GM12874 (cell line): Measurements from ENCODE around the gene ZBTB8OS.

Experiments used
- CTCF ChIP-seq: IDR thresholded peaks from 2 replicates; pipeline ENCODE4 v1.5.1; 2011; ENCODE audit warnings: low read depth, mild to moderate bottlenecking, control low read depth, low read length, moderate library complexity; ENCODE audit not compliant: insufficient read depth

ZBTB8OS gene

DNA sequence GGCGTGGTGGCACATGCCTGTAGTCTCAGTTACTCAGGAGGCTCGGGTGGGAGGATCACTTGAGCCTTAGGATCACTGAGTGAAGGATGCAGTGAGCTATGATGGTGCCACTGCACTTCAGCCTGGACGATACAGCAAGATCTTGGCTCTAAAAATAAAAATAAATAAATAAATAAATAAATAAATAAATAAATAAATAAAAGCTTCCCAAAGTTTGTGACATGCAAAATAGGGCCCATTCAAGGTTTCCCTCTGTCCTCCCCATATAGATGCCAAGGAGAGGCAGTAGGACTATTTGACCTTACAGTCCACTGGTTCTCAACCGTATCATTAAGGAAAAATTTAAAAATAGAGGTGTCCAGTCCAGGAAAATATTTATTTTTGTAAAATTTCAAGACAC, 41.2 kb downstream of the ZBTB8OS start:
- no peak for TF ChIP-seq CTCF

GRCh38 chr1:32606565-32607371, 43.6 kb downstream of the ZBTB8OS start:
- TF ChIP-seq CTCF: no peak

DNA sequence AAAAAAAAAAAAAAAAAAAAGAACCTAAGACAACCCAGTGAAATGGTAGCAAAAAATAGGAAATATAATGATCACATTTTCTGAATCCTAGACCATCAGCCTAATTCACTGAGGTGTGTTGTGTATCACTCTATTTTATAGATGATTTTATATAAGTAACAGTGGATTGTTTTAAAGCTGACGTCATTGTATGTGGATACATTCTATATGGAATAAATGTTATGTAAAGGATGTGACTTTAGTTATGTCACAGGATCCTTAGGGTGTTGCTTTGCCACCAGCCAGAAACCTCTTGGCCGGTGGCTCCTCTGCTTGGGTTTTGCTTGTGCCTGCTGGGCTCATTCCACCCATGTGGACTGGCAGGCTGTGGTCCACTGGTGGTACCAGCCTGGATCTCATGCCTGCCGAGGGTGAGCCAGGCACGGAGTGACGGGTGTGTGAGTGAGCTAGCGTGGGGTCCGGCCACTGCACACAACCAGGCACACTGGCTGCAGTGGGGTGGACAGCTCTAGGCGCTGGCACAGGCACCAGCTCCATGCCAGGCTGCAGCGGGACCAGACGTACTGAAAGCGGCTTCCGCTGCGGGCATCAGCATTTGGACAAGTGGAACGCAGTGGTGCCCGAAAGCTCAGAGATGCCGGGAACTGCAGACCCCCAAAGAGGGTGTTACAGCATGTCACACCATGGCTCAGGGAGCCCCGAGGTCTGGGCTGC, 44.5 kb downstream of the ZBTB8OS start:
- TF ChIP-seq CTCF: no peak

GRCh38 chr1:32600034-32600433, 50.3 kb downstream of the ZBTB8OS start:
- TF ChIP-seq CTCF: no peak

- TF ChIP-seq CTCF: no peak
Observed at GRCh38 chr1:32592943-32593342, 57.4 kb downstream of the ZBTB8OS start.

- no peak for TF ChIP-seq CTCF
Observed at GRCh38 chr1:32580348-32581017, 69.9 kb downstream of the ZBTB8OS start.
